Measurements from ENCODE around the gene G0S2. TPM values are rescaled to one million over a fixed set of nuclear protein-coding genes. Genes with fewer than 3 reads are reported as not detected.
"Not testable (repeated sequence)": the region's sequence is repeated elsewhere in the genome, so short reads cannot be mapped to it uniquely, and the experiment has no call there.

The G0S2 gene
- total RNA-seq, 1 donor = 52.2 TPM

DNA sequence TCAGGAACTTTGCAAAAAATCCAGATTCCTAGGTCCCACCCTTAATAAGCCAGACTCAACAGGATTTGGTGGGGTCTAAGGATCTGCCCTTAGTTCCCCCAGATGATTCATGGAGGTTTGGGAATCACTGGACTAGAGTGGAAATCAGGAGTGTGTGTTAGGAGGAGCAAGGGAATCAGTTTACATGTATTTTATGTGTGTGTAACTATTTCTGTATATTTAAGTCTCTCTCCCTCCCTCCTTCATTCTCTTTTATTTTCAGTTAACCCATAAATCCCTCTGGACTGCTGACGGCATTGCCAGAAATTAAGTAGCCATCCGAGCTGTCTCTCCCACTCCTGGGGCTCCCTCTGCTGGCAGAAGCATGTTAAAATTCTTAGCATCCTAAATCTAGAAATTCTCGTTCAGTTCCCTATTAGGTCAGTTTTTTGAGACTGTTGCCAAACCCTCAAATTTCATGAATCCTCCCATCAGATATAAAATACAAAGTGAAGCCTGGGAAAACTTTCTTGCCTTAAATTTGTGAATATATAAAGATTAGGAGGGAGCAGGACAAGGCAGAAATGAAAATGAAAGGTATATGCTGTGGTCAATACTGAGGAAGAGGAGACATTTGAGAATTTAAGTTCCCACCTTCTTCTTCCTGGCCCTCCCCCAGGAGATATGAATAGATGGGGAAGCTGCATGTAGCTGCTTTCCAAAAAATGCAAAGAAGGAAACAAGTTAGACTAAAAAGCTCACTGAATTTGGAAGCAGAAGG, 17.7 kb downstream of the G0S2 start:
- peak; percentile 90 for DNase-seq (ENCODE audit: low read depth)
- H3K4me3 ChIP-seq (ENCODE audit: low read depth, low read length) = no peak overlapping the region
- TF ChIP-seq, protein P1, sequence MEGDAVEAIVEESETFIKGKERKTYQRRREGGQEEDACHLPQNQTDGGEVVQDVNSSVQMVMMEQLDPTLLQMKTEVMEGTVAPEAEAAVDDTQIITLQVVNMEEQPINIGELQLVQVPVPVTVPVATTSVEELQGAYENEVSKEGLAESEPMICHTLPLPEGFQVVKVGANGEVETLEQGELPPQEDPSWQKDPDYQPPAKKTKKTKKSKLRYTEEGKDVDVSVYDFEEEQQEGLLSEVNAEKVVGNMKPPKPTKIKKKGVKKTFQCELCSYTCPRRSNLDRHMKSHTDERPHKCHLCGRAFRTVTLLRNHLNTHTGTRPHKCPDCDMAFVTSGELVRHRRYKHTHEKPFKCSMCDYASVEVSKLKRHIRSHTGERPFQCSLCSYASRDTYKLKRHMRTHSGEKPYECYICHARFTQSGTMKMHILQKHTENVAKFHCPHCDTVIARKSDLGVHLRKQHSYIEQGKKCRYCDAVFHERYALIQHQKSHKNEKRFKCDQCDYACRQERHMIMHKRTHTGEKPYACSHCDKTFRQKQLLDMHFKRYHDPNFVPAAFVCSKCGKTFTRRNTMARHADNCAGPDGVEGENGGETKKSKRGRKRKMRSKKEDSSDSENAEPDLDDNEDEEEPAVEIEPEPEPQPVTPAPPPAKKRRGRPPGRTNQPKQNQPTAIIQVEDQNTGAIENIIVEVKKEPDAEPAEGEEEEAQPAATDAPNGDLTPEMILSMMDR (IDR thresholded peaks at IDR 0.05; ENCODE audit: insufficient read depth, low read depth, low read length) = peak; percentile 80

DNA sequence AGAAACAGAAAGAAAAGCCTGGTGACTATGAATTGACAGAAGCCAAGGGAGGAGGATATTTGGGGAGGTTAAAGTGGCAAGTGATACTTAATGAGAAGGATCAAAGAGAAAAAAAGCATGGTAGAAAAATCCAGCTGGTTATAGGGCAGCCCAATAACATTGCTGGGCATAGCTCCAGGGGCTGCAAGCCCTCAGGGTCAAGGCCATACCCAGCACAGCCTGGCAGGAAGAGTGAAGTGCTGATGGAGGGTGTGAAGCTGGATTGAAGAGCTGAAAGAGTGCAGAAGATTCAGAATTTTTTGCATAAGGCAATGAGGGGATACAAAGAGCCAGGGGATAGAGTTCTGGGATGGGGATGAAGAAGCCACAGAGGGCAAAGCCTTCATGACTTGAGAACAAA, 21.5 kb downstream of the G0S2 start:
- DNase-seq (ENCODE audit: low read depth) = no peak
- no peak overlapping the region for H3K4me3 ChIP-seq (ENCODE audit: low read depth, low read length)
- TF ChIP-seq, protein P1 (IDR thresholded peaks at IDR 0.05; ENCODE audit: insufficient read depth, low read depth, low read length) = no peak

DNA sequence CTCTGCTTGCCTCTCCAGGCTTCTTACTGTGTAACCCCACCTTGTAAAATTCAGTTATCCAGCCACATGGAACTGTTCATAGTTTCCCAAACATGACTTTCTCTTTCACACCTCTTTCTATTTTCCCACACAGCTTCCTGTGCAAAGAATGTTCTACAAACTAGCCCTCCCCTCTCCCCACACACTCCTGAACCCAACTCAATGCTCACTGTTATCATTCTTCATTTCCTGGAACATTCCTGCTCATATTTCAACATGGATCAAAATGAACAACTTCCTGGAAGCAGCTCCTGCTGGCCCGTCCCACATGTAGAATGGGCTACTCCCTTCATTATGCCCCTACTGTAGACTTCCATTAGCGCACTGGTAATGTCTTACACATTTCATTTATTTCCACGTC, 21.9 kb downstream of the G0S2 start:
- DNase-seq (ENCODE audit: low read depth) = peak; percentile 69
- TF ChIP-seq, protein P1 (IDR thresholded peaks at IDR 0.05; ENCODE audit: insufficient read depth, low read depth, low read length) = no peak
- H3K4me3 ChIP-seq (ENCODE audit: low read depth, low read length) = no peak overlapping the region

- not testable (repeated sequence) for H3K4me3 ChIP-seq (ENCODE audit: low read depth, low read length); DNase-seq (ENCODE audit: low read depth)
Measured at GRCh38 chr1:209700686-209701085, 25.5 kb downstream of the G0S2 start.

- TF ChIP-seq, protein P1 (IDR thresholded peaks at IDR 0.05; ENCODE audit: insufficient read depth, low read depth, low read length) = no peak
- no peak for DNase-seq (ENCODE audit: low read depth)
- H3K4me3 ChIP-seq (ENCODE audit: low read depth, low read length) = no peak overlapping the region
Measured at GRCh38 chr1:209702832-209703231, 27.6 kb downstream of the G0S2 start.

DNA sequence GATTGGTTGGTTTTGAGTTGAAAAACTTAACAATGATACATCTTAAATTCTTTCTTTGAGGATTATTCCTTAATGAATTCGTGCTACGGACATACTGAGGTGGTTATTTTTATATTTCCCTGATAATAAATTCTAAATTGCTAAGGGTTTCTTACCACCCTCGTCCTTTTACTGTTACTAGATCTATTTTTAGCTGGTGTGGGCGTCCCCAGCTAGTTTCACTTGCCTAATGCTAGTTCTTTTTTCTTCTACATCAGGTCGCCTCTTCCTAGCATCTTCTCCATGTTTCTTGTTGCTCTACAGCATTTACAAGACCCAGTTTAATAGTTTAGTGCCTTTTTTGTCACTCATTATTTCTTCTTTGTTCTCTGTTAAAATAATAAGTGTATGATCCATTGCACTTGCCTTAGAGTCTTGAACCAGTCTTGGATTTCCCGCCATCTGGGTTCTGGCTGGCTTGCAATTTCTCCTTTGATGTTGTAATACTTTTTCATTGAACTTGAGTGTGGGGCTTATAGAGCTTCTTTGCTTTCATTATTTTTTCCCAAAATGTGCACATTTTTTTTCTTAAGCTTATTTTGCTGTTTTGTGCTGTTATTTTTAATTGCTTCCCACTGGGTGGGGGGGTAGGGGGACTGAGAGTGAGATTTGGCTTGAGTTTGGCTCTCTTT, 28.8 kb downstream of the G0S2 start:
- TF ChIP-seq, protein P1 (IDR thresholded peaks at IDR 0.05; ENCODE audit: insufficient read depth, low read depth, low read length) = no peak
- DNase-seq (ENCODE audit: low read depth) = no peak

GRCh38 chr1:209704584-209704983, 29.4 kb downstream of the G0S2 start, which contains the start of gene HSD11B1:
Gene HSD11B1, plus strand, starts transcription at chr1:209704846. Its CDS starts 97 bp downstream, at chr1:209704943.
- TF ChIP-seq, protein P1 (IDR thresholded peaks at IDR 0.05; ENCODE audit: insufficient read depth, low read depth, low read length) = no peak
- peak within 1 kb of the TSS; percentile 4 for H3K4me3 ChIP-seq (ENCODE audit: low read depth, low read length)
- DNase-seq (ENCODE audit: low read depth) = peak; percentile 96

More for the DNA sequence above, 28.8 kb downstream of the G0S2 start:
- no peak overlapping the region for H3K4me3 ChIP-seq (ENCODE audit: low read depth, low read length)

Measured in fibroblast of villous mesenchyme (primary cell).